Vagina (tissue), 2 donors: ENCODE results near the gene IGSF9. TPM values are rescaled to one million over a fixed set of nuclear protein-coding genes. Genes with fewer than 3 reads are reported as not detected.

Experiments
- DNase-seq, 2 donors: peaks; one replicate each; pipeline ENCODE4 v3.0.0-alpha.2; 2017; ENCODE audit errors: extremely low spot score in 2 of 2
- H3K27ac ChIP-seq: fragments of 200-600 bp; sonication (generic); one replicate; pipeline ENCODE4 v1.5.1; 2019
- H3K27me3 ChIP-seq: fragments of 200-600 bp; sonication (generic); one replicate; pipeline ENCODE4 v1.5.1; 2019
- H3K36me3 ChIP-seq, 2 donors: fragments of 200-600 bp; sonication (generic); one replicate each; pipeline ENCODE4 v1.5.1; 2017 to 2019
- H3K4me1 ChIP-seq: fragments of 200-600 bp; sonication (generic); one replicate; pipeline ENCODE4 v1.5.1; 2019
- H3K4me3 ChIP-seq, 2 donors: fragments of 200-600 bp; sonication (generic); 1 replicate in 1 of 2; 2 replicates in 1 of 2; pipeline ENCODE4 v1.5.1; 2016 to 2019
- H3K9me3 ChIP-seq: fragments of 200-600 bp; sonication (generic); one replicate; pipeline ENCODE4 v1.5.1; 2019
- CTCF ChIP-seq, 3 experiments: fragments of 450-650 bp in 2 of 3; fragments of 200-600 bp in 1 of 3; sonication (generic) in 1 of 3; IDR thresholded peaks; one replicate each; pipeline ENCODE4 v1.5.1; 2017 to 2019; ENCODE audit warnings: antibody characterized with exemption in 3 of 3, mild to moderate bottlenecking in 2 of 3, moderate library complexity in 2 of 3
- POLR2A ChIP-seq, 2 donors: fragments of 450-650 bp; IDR thresholded peaks; one replicate each; pipeline ENCODE4 v1.6.1; 2017; ENCODE audit warnings: antibody characterized with exemption in 2 of 2, mild to moderate bottlenecking in 2 of 2, moderate library complexity in 2 of 2
- POLR2AphosphoS5 ChIP-seq, 2 donors: sonication (generic); formaldehyde crosslinking; IDR thresholded peaks; one replicate each; pipeline ENCODE4 v1.9.0; 2017; ENCODE audit warnings: antibody characterized with exemption in 2 of 2, mild to moderate bottlenecking in 2 of 2, low read depth in 1 of 2; ENCODE audit not compliant: insufficient read depth in 1 of 2
- intact Hi-C: fragments of 100-400 bp; cut with DNase I; formaldehyde crosslinking; loops from one replicate; pipeline ENCODE4 v1.15.1; 2023
- total RNA-seq: library from RNA; depleted of rRNA; stranded (reverse); fragments of >200 nt; gene quantifications from one replicate; pipeline ENCODE4 v1.2.3, GENCODE V29; 2016

Gene IGSF9
- total RNA-seq, 1 donor from 2014 or later = 5.6 TPM

- intact Hi-C loops = no loop called here
- Histone ChIP-seq H3K4me1 (peaks cover 22% of the 10 kb centered on the region), H3K36me3 (no peaks in the 10 kb centered on the region), H3K27ac (no peak overlapping the region), H3K27me3 (no peaks in the 10 kb centered on the region), H3K4me3 (no peak overlapping the region), H3K9me3 (no peaks in the 10 kb centered on the region)
- no peak for DNase-seq
- TF ChIP-seq POLR2AphosphoS5 (IDR thresholded peaks at IDR 0.05; ENCODE audit: insufficient read depth in 1 of 2, low read depth in 1 of 2) = no peak
- no peak for TF ChIP-seq POLR2A (IDR thresholded peaks at IDR 0.05)
- TF ChIP-seq CTCF (IDR thresholded peaks at IDR 0.05) = no peak
Measured at GRCh38 chr1:159931795-159932173, 13.6 kb downstream of the IGSF9 start.

- Histone ChIP-seq H3K4me1 (peaks cover 23% of the 10 kb centered on the region), H3K4me3 (no peak overlapping the region), H3K27me3 (no peaks in the 10 kb centered on the region), H3K9me3 (no peaks in the 10 kb centered on the region), H3K27ac (no peak overlapping the region), H3K36me3 (no peaks in the 10 kb centered on the region)
- TF ChIP-seq POLR2AphosphoS5 (IDR thresholded peaks at IDR 0.05; ENCODE audit: insufficient read depth in 1 of 2, low read depth in 1 of 2) (no peak), CTCF (IDR thresholded peaks at IDR 0.05) (no peak), POLR2A (IDR thresholded peaks at IDR 0.05) (no peak)
- intact Hi-C loops = no loop called here
- DNase-seq = no peak
Measured at GRCh38 chr1:159931101-159931794, 14.2 kb downstream of the IGSF9 start.

DNA sequence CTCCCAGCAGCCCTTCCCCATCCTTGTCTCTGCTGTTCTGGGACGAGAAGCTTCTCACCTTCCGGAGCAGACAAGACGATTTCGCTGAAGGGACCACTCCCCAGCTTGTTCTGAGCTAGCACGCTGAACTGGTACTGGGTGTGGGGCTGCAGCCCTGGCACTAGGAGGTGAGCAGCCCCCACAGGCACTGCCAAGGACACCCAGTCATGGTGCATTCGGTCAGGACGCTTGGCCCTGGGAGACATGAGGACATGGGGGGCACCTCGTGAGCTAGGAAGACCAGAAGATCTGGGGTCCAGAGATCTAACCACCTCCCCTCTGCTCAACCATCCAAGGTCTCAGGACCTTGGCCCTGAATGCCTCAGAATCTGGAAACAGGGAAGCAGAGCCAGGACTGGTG lies 14.8 kb downstream of the IGSF9 start:
- no peak overlapping the region for H3K27ac ChIP-seq
- H3K36me3 ChIP-seq = no peaks in the 10 kb centered on the region
- intact Hi-C loops = no loop called here
- no peak overlapping the region for H3K4me3 ChIP-seq
- no peaks in the 10 kb centered on the region for H3K27me3 ChIP-seq
- DNase-seq = no peak
- peaks cover 24% of the 10 kb centered on the region for H3K4me1 ChIP-seq
- TF ChIP-seq CTCF (IDR thresholded peaks at IDR 0.05) (no peak), POLR2AphosphoS5 (IDR thresholded peaks at IDR 0.05; ENCODE audit: insufficient read depth in 1 of 2, low read depth in 1 of 2) (no peak), POLR2A (IDR thresholded peaks at IDR 0.05) (no peak)
- H3K9me3 ChIP-seq = no peaks in the 10 kb centered on the region

DNA sequence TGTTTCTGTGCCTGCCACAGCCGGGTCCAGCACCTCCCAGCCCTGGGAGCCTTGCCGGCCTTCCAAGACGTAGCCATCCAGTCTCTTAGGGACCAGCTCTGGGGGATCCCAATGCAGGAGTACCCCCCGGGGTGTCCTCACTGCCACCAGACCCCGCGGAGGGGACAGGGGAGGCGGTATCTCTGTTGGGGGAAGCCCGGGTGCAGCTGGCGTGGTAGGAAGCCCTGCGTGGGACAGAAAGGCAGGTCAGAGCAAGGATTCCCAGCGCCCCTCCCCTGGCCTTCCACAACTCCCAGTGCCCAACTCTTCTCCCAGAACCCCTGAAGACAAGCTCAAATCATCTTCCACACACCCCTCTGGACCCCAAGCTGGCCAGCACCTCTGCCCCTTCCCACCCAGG lies 15.2 kb downstream of the IGSF9 start:
- H3K27me3 ChIP-seq = no peaks in the 10 kb centered on the region
- no peak overlapping the region for H3K4me3 ChIP-seq
- H3K9me3 ChIP-seq = no peaks in the 10 kb centered on the region
- no peak for DNase-seq
- no peaks in the 10 kb centered on the region for H3K36me3 ChIP-seq
- H3K4me1 ChIP-seq = peaks cover 25% of the 10 kb centered on the region
- TF ChIP-seq CTCF (IDR thresholded peaks at IDR 0.05) (no peak), POLR2AphosphoS5 (IDR thresholded peaks at IDR 0.05; ENCODE audit: insufficient read depth in 1 of 2, low read depth in 1 of 2) (no peak), POLR2A (IDR thresholded peaks at IDR 0.05) (no peak)
- no peak overlapping the region for H3K27ac ChIP-seq
- intact Hi-C loops = no loop called here
